Gastrocnemius medialis (tissue), 4 donors: ENCODE data around the gene RTN4RL1. TPM values are rescaled to one million over a fixed set of nuclear protein-coding genes. Genes with fewer than 3 reads are reported as not detected.

Experiments
- ATAC-seq, 2 donors: fragments of 150-250 bp; one replicate each; pipeline ENCODE4 v1.9.1; 2016
- DNase-seq, 2 donors: peaks; one replicate each; pipeline ENCODE4 v3.0.0-alpha.2; 2019
- H3K27ac ChIP-seq, 4 donors: fragments of 200-600 bp; sonication (generic); 1 replicate in 1 of 4; 2 replicates in 3 of 4; pipeline ENCODE4 v1.5.1; 2016 to 2018; ENCODE audit warnings: mild to moderate bottlenecking in 2 of 4, moderate library complexity in 1 of 4
- H3K27me3 ChIP-seq, 3 donors: fragments of 200-600 bp; sonication (generic) in 2 of 3; 1 replicate in 1 of 3; 2 replicates in 2 of 3; pipeline versions ENCODE4 v1.5.1 to v1.6.0; 2016 to 2019; ENCODE audit warnings: mild to moderate bottlenecking in 1 of 3, moderate library complexity in 1 of 3
- H3K36me3 ChIP-seq, 2 donors: fragments of 200-600 bp; sonication (generic) in 1 of 2; one replicate each; pipeline ENCODE4 v1.5.1; 2017 to 2018
- H3K4me1 ChIP-seq, 2 donors: fragments of 200-600 bp; sonication (generic) in 1 of 2; one replicate each; pipeline ENCODE4 v1.5.1; 2016 to 2017; ENCODE audit warnings: mild to moderate bottlenecking in 2 of 2
- H3K4me3 ChIP-seq, 4 donors: fragments of 200-600 bp; sonication (generic) in 3 of 4; 1 replicate in 1 of 4; 2 replicates in 3 of 4; pipeline ENCODE4 v1.5.1; 2016 to 2019; ENCODE audit warnings: mild to moderate bottlenecking in 2 of 4
- H3K9me3 ChIP-seq, 3 donors: fragments of 200-600 bp; sonication (generic) in 2 of 3; 1 replicate in 1 of 3; 2 replicates in 2 of 3; pipeline ENCODE4 v1.5.1; 2016 to 2019
- POLR2A ChIP-seq, 2 donors: fragments of 450-650 bp; IDR thresholded peaks; one replicate each; pipeline ENCODE4 v1.6.1; 2017; ENCODE audit warnings: antibody characterized with exemption in 2 of 2, mild to moderate bottlenecking in 2 of 2, moderate library complexity in 2 of 2
- in situ Hi-C, 4 donors: fragments of 200-750 bp; cut with MboI; loops; one replicate each; pipeline versions ENCODE4 v1.15.0 to v1.8.0; 2017; ENCODE audit warnings: low sequenced_read_pairs in 4 of 4
- intact Hi-C: fragments of 100-400 bp; cut with DNase I; formaldehyde crosslinking; loops from one replicate; pipeline ENCODE4 v1.15.1; 2023; ENCODE audit warnings: low total_unique reads
- total RNA-seq, 4 donors: library from RNA; depleted of rRNA; stranded (reverse); fragments of >200 nt; gene quantifications; one replicate each; pipeline versions ENCODE4 v1.1.0 to v1.2.3, GENCODE V29; 2016
- TF ChIP-seq, protein P1 (sequence below), 5 experiments: fragments of 450-650 bp in 3 of 5; fragments of 200-600 bp in 2 of 5; sonication (generic) in 2 of 5; IDR thresholded peaks in 4 of 5; conservative IDR thresholded peaks in 1 of 5; 1 replicate in 4 of 5; 2 replicates in 1 of 5; pipeline ENCODE4 v1.5.1; 2016 to 2019; ENCODE audit warnings: antibody characterized with exemption in 5 of 5, mild to moderate bottlenecking in 3 of 5, moderate library complexity in 3 of 5

Gene RTN4RL1
- total RNA-seq, 4 donors from 2014 or later: 0.31 to 1.7 (median 1.2) TPM

- no peak for DNase-seq
- intact Hi-C loops: no loop called here
- Histone ChIP-seq H3K36me3 (no peaks in the 10 kb centered on the region), H3K4me1 (peaks cover 4 to 9% of the 10 kb centered on the region in 2 donors), H3K4me3 (no peak overlapping the region), H3K27me3 (no peaks in the 10 kb centered on the region), H3K27ac (no peak overlapping the region), H3K9me3 (no peaks in the 10 kb centered on the region)
- in situ Hi-C loops: no loop called here
- no peak for ATAC-seq
- no peak for TF ChIP-seq POLR2A (IDR thresholded peaks at IDR 0.05)
- TF ChIP-seq, protein P1, sequence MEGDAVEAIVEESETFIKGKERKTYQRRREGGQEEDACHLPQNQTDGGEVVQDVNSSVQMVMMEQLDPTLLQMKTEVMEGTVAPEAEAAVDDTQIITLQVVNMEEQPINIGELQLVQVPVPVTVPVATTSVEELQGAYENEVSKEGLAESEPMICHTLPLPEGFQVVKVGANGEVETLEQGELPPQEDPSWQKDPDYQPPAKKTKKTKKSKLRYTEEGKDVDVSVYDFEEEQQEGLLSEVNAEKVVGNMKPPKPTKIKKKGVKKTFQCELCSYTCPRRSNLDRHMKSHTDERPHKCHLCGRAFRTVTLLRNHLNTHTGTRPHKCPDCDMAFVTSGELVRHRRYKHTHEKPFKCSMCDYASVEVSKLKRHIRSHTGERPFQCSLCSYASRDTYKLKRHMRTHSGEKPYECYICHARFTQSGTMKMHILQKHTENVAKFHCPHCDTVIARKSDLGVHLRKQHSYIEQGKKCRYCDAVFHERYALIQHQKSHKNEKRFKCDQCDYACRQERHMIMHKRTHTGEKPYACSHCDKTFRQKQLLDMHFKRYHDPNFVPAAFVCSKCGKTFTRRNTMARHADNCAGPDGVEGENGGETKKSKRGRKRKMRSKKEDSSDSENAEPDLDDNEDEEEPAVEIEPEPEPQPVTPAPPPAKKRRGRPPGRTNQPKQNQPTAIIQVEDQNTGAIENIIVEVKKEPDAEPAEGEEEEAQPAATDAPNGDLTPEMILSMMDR (IDR thresholded peaks at IDR 0.05 in 4 of 5, conservative IDR thresholded peaks at IDR 0.05 in 1 of 5): no peak
Observed at GRCh38 chr17:1928976-1929375, 96.2 kb downstream of the RTN4RL1 start.

DNA sequence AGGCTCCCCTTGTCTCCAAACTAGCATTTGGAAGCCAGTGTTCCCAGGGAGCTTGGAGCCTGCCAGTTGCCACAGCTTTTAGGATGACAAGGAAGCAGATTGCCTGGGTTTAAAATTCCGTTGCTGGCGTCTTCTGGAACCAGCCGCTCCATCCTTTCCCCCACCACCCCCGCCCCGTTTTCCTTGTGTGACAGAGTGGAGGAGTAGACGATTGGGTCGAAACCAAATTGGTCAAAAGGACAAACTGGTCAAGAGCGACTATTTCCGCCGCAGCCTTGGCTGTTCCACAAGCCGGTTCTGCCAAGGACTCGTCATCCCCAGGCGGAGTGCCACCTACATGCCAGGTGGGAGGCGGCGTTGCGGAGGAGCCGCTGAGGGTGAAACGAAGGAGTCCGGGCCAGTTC, 104.2 kb downstream of the RTN4RL1 start:
- in situ Hi-C loops (loop anchor here in 3 of 4 donors (25.0 kb wide), 2 partner anchors 316 to 341 kb away; no protein-coding TSS in a partner anchor), intact Hi-C loops (no loop called here)
- Histone ChIP-seq H3K4me1 (peaks cover 8% of the 10 kb centered on the region in 2 donors), H3K9me3 (no peaks in the 10 kb centered on the region), H3K4me3 (no peak overlapping the region), H3K27ac (peak overlapping the region; percentile 42 to 66 (median 50)), H3K36me3 (no peaks in the 10 kb centered on the region), H3K27me3 (no peaks in the 10 kb centered on the region)
- DNase-seq (peak; percentile 58 to 79), ATAC-seq (peak; percentile 93 to 94)
- TF ChIP-seq, protein P1 (IDR thresholded peaks at IDR 0.05 in 4 of 5, conservative IDR thresholded peaks at IDR 0.05 in 1 of 5): no peak
- no peak for TF ChIP-seq POLR2A (IDR thresholded peaks at IDR 0.05)

GRCh38 chr17:1919201-1919600, 105.9 kb downstream of the RTN4RL1 start:
- Histone ChIP-seq H3K27ac (no peak overlapping the region), H3K9me3 (no peaks in the 10 kb centered on the region), H3K4me1 (peaks cover 8% of the 10 kb centered on the region in 2 donors), H3K4me3 (no peak overlapping the region), H3K36me3 (no peaks in the 10 kb centered on the region), H3K27me3 (no peaks in the 10 kb centered on the region)
- ATAC-seq (no peak), DNase-seq (no peak)
- TF ChIP-seq, protein P1 (IDR thresholded peaks at IDR 0.05 in 4 of 5, conservative IDR thresholded peaks at IDR 0.05 in 1 of 5): no peak
- intact Hi-C loops (no loop called here), in situ Hi-C loops (loop anchor here in 3 of 4 donors (10.0 to 25.0 kb wide), 3 partner anchors 106 to 343 kb away; partner anchors contain the start of gene RTN4RL1 (in 1 of the 3))

GRCh38 chr17:1918346-1919162, 106.6 kb downstream of the RTN4RL1 start:
- H3K27ac ChIP-seq: no peak overlapping the region
- H3K27me3 ChIP-seq: peaks cover 0 to 3% (median 0%) of the 10 kb centered on the region in 3 donors
- in situ Hi-C loops: loop anchor here in 3 of 4 donors (10.0 to 25.0 kb wide), 3 partner anchors 106 to 344 kb away; partner anchors contain the start of gene RTN4RL1 (in 1 of the 3)
- TF ChIP-seq POLR2A (IDR thresholded peaks at IDR 0.05): no peak
- TF ChIP-seq, protein P1 (IDR thresholded peaks at IDR 0.05 in 4 of 5, conservative IDR thresholded peaks at IDR 0.05 in 1 of 5): no peak
- ATAC-seq (no peak), DNase-seq (no peak)
- no peak overlapping the region for H3K4me3 ChIP-seq
- intact Hi-C loops: no loop called here
- H3K36me3 ChIP-seq: no peaks in the 10 kb centered on the region
- no peaks in the 10 kb centered on the region for H3K9me3 ChIP-seq
- H3K4me1 ChIP-seq: peaks cover 8% of the 10 kb centered on the region in 2 donors
